Measurements from ENCODE around the gene RPS15A. TPM values are rescaled to one million over a fixed set of nuclear protein-coding genes. Genes with fewer than 3 reads are reported as not detected.

The RPS15A gene
- total RNA-seq, 2 donors from 2014 or later: 836 to 2,411 TPM

DNA sequence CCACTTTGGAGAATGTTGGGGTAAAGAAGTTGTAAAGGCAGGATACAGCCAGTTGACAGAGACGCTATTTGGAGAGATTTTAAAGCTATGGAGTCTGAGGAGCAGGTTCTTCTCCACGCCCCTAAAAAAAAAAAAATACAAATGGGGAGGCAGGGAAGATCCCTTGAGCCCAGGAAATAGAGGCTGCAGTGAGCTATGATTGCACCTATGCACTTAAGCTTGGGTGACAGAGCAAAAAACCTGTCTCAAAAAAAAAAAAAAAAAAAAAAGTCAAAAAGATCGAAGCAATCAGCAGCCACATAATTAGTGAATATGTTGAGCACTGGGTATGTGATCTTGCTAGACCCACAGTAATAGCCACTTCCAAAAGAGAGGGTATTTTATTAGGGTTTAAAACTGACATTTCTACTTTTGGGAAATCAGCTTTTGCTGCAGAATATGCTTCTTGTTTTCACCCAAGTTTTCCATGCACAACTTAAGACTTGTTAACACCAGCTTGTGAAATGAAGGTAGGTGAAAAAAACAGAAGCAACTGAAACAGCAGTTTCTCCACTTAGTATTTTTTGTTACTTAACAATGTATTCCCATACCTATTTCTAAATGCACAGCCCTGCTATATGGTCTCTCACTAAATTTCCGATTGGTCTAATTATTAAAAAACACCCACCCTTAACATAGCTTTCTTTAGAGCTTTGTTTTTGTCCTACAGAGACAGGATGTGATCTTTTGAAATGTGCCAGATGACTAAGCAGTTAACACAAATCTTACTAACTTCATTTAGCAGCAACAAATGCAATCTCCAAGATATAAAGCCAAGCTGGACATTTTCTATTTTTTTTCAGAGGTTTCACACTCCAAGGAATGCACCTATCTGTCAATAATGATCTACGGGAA, 13.7 kb upstream of the RPS15A start:
- WGBS: 61% methylated on average over 5 of the region's 5 CpGs
- intact Hi-C loops (cut with DNase I): no loop called here
- TF ChIP-seq POLR2A (IDR thresholded peaks at IDR 0.05) (no peak), POLR2AphosphoS5 (IDR thresholded peaks at IDR 0.05) (no peak)
- TF ChIP-seq, protein P1, sequence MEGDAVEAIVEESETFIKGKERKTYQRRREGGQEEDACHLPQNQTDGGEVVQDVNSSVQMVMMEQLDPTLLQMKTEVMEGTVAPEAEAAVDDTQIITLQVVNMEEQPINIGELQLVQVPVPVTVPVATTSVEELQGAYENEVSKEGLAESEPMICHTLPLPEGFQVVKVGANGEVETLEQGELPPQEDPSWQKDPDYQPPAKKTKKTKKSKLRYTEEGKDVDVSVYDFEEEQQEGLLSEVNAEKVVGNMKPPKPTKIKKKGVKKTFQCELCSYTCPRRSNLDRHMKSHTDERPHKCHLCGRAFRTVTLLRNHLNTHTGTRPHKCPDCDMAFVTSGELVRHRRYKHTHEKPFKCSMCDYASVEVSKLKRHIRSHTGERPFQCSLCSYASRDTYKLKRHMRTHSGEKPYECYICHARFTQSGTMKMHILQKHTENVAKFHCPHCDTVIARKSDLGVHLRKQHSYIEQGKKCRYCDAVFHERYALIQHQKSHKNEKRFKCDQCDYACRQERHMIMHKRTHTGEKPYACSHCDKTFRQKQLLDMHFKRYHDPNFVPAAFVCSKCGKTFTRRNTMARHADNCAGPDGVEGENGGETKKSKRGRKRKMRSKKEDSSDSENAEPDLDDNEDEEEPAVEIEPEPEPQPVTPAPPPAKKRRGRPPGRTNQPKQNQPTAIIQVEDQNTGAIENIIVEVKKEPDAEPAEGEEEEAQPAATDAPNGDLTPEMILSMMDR (IDR thresholded peaks at IDR 0.05): no peak
- peak overlapping the region in 1 of 2 donors; percentile 0 for H3K27ac ChIP-seq
- H3K27me3 ChIP-seq (replicated peaks; ENCODE audit: insufficient read depth): no peaks in the 10 kb centered on the region
- no peaks in the 10 kb centered on the region for H3K36me3 ChIP-seq
- H3K9me3 ChIP-seq: no peaks in the 10 kb centered on the region
- DNase-seq (ENCODE audit: low spot score): no peak
- no peak overlapping the region for H3K4me3 ChIP-seq
- peaks cover 5% of the 10 kb centered on the region for H3K4me1 ChIP-seq (replicated peaks)

DNA sequence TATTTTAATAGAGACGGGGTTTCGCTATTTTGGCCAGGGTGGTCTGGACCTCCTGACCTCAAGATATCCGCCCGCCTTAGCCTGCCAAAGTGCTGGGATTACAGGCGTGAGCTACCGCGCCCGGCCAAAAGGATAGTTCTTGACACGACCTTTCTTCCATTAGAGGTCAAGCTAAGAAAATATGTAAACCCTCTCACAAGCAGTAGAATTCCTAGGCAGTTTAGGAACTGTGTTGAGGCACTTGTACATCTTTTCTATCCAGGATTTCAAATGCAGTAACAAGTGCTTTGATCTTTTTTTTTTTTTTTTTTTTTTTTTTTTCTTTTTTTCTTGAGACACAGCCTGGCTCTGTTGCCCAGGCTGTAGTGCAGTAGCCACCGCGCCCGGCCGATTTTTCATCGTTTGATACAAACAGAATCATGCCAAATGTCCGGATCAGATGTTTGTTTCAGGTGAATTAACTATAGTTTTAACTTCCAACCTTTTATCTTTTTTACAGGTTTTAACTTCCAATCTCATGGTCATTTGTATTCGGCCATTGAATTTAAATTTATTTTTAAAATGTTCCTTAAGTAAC, 12.7 kb upstream of the RPS15A start:
- intact Hi-C loops (cut with DNase I): no loop called here
- Histone ChIP-seq H3K27me3 (replicated peaks; ENCODE audit: insufficient read depth) (no peaks in the 10 kb centered on the region), H3K36me3 (no peaks in the 10 kb centered on the region), H3K4me3 (no peak overlapping the region), H3K27ac (no peak overlapping the region), H3K4me1 (replicated peaks) (peaks cover 5% of the 10 kb centered on the region), H3K9me3 (no peaks in the 10 kb centered on the region)
- no peak for DNase-seq (ENCODE audit: low spot score)
- no peak for TF ChIP-seq POLR2AphosphoS5 (IDR thresholded peaks at IDR 0.05)
- TF ChIP-seq, protein P1 (IDR thresholded peaks at IDR 0.05): no peak
- no peak for TF ChIP-seq POLR2A (IDR thresholded peaks at IDR 0.05)
- 90% methylated on average over 16 of the region's 16 CpGs for WGBS

DNA sequence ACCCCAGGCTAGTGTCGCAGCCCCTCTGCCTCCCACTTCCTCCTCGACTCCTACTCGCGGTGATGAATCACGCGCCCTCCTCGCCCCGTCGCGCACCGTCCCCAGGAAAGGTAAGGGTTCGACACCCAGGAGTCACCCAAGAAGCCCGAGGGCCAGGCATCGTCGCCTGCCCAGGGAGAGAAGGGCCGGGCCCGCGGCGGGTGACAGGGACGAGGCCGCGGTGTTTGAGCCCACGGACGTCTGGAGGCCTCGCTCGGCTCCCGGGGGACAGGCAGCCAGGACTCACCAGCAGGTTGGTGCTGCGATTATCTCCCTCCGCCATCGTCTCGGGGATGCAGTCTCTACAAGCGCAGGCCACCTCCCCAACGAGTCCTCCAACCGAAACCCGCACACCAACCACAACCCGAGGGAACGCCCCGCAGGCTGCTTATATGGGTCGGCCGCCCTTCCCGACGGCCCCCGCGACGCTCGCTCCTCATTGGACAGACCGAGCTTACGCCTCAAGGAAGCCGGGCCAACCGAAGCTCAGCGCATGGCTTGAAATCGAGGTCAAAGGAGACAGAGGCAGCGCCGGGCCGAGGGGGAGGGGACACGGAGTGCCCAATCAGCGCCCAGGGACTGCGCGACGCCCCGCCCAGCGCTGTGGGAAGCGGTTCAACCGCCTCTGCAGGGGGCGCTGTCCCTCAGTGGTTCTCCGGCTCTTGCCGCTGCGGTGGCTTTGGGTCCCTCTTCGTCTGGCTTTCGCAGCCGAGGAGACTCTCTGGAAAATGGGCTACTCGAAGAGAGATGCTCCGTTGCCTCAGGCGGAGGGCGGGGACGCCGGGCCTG, 11.2 kb upstream of the RPS15A start, which contains the start of gene ARL6IP1:
Gene ARL6IP1 (minus strand): TSS at position 405 of the 828 bp plus-strand sequence. CDS start 83 bp downstream, at position 322.
- H3K36me3 ChIP-seq: no peaks in the 10 kb centered on the region
- intact Hi-C loops (cut with DNase I): loop anchor here (1.0 to 2.0 kb wide), 3 partner anchors 11 to 167 kb away; partner anchors contain the start of genes RPS15A and SMG1
- no peaks in the 10 kb centered on the region for H3K9me3 ChIP-seq
- peaks cover 5% of the 10 kb centered on the region for H3K4me1 ChIP-seq (replicated peaks)
- H3K27me3 ChIP-seq (replicated peaks; ENCODE audit: insufficient read depth): no peaks in the 10 kb centered on the region
- DNase-seq (ENCODE audit: low spot score): peak; percentile 99
- 0% methylated on average over 59 of the region's 77 CpGs for WGBS
- TF ChIP-seq, protein P1 (IDR thresholded peaks at IDR 0.05): peak; percentile 67 to 99 (median 98)
- TF ChIP-seq POLR2A (IDR thresholded peaks at IDR 0.05) (peak; percentile 99), POLR2AphosphoS5 (IDR thresholded peaks at IDR 0.05) (peak; percentile 100)
- H3K27ac ChIP-seq: peak within 1 kb of the TSS; percentile 86 to 89
- H3K4me3 ChIP-seq: peak within 1 kb of the TSS; percentile 81 to 82

DNA sequence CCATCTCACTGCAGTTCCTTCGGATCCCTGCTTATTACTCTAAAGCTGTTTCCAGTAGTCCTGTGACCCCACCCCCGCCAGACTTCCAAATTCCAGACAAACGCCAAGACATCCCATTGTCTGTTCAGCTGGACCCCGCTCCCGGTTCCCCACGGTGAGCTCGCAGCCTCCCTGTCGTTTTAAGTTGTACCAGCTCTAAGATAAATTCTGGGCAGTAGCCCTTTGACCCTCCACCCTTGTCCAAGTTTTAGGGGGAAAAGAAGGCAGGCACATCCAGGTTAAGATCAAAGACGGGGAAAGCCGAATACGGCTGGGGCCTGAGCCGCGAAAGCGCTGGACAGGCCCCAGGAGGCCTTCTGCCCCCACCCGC, 10.6 kb upstream of the RPS15A start:
- peaks cover 5% of the 10 kb centered on the region for H3K4me1 ChIP-seq (replicated peaks)
- intact Hi-C loops (cut with DNase I): loop anchor here (1.0 to 2.0 kb wide), 3 partner anchors 10 to 168 kb away; partner anchors contain the start of genes RPS15A and SMG1

More for the DNA sequence above, 10.6 kb upstream of the RPS15A start:
- no peaks in the 10 kb centered on the region for H3K27me3 ChIP-seq (replicated peaks; ENCODE audit: insufficient read depth)
- H3K9me3 ChIP-seq: no peaks in the 10 kb centered on the region
- H3K36me3 ChIP-seq: no peaks in the 10 kb centered on the region
- no peak for TF ChIP-seq POLR2A (IDR thresholded peaks at IDR 0.05)
- TF ChIP-seq, protein P1 (IDR thresholded peaks at IDR 0.05): no peak
- no peak for TF ChIP-seq POLR2AphosphoS5 (IDR thresholded peaks at IDR 0.05)
- no peak for DNase-seq (ENCODE audit: low spot score)
- peak overlapping the region; percentile 86 to 89 for H3K27ac ChIP-seq
- WGBS: 0% methylated on average over 15 of the region's 15 CpGs
- H3K4me3 ChIP-seq: peak overlapping the region; percentile 81 to 82

Data from prostate gland (tissue), 2 donors.